K562 (cell line): ENCODE results near the gene COL11A2.

Source experiments
- CTCF ChIP-seq, 3 experiments: IDR thresholded peaks in 2 of 3; conservative IDR thresholded peaks in 1 of 3; 2 replicates each; pipeline ENCODE4 v1.5.1; 2011 to 2012; ENCODE audit warnings: low read length in 3 of 3, mild to moderate bottlenecking in 3 of 3, control low read depth in 2 of 3, improper control_type of control experiment in 1 of 3, inconsistent platforms in 1 of 3, low read depth in 1 of 3, mixed read lengths in 1 of 3, moderate library complexity in 1 of 3; ENCODE audit not compliant: insufficient read depth in 2 of 3
- ZNF121 ChIP-seq: sonication (generic); formaldehyde crosslinking; conservative IDR thresholded peaks from 2 replicates; pipeline ENCODE4 v1.8.0; 2022; ENCODE audit warnings: missing genetic modification reagents

- no peak for TF ChIP-seq CTCF (IDR thresholded peaks at IDR 0.05 in 2 of 3, conservative IDR thresholded peaks at IDR 0.05 in 1 of 3; ENCODE audit: insufficient read depth in 2 of 3, low read depth in 1 of 3, low read length in 3 of 3)
- no peak for TF ChIP-seq ZNF121 (CRISPR knock-in tag)
These were observed 44.1 kb upstream of the COL11A2 start for GRCh38 chr6:33236328-33236727.
